Measurements from ENCODE around the gene GALNT8. TPM values are rescaled to one million over a fixed set of nuclear protein-coding genes. Genes with fewer than 3 reads are reported as not detected.
"Not testable (repeated sequence)": the region's sequence is repeated elsewhere in the genome, so short reads cannot be mapped to it uniquely, and the experiment has no call there.

The GALNT8 gene
- total and polyA plus RNA-seq, 2 experiments from 2014 or later, result 3.8 to 7.7 TPM

DNA sequence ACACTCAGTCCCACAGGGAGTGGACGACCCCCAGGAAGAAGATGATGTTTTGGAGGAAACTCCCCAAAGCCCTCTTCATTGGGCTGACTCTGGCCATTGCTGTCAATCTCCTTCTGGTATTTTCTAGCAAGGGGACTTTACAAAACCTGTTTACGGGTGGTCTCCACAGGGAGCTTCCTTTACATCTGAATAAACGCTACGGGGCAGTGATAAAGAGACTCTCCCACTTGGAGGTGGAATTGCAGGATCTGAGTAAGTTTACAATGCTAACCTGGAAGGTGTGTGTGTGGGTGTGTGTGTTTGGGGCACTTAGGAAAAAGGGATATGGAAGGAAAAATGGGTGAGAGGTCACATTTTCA is 416 bp downstream of the GALNT8 start (continued):
- TF ChIP-seq, protein P1, sequence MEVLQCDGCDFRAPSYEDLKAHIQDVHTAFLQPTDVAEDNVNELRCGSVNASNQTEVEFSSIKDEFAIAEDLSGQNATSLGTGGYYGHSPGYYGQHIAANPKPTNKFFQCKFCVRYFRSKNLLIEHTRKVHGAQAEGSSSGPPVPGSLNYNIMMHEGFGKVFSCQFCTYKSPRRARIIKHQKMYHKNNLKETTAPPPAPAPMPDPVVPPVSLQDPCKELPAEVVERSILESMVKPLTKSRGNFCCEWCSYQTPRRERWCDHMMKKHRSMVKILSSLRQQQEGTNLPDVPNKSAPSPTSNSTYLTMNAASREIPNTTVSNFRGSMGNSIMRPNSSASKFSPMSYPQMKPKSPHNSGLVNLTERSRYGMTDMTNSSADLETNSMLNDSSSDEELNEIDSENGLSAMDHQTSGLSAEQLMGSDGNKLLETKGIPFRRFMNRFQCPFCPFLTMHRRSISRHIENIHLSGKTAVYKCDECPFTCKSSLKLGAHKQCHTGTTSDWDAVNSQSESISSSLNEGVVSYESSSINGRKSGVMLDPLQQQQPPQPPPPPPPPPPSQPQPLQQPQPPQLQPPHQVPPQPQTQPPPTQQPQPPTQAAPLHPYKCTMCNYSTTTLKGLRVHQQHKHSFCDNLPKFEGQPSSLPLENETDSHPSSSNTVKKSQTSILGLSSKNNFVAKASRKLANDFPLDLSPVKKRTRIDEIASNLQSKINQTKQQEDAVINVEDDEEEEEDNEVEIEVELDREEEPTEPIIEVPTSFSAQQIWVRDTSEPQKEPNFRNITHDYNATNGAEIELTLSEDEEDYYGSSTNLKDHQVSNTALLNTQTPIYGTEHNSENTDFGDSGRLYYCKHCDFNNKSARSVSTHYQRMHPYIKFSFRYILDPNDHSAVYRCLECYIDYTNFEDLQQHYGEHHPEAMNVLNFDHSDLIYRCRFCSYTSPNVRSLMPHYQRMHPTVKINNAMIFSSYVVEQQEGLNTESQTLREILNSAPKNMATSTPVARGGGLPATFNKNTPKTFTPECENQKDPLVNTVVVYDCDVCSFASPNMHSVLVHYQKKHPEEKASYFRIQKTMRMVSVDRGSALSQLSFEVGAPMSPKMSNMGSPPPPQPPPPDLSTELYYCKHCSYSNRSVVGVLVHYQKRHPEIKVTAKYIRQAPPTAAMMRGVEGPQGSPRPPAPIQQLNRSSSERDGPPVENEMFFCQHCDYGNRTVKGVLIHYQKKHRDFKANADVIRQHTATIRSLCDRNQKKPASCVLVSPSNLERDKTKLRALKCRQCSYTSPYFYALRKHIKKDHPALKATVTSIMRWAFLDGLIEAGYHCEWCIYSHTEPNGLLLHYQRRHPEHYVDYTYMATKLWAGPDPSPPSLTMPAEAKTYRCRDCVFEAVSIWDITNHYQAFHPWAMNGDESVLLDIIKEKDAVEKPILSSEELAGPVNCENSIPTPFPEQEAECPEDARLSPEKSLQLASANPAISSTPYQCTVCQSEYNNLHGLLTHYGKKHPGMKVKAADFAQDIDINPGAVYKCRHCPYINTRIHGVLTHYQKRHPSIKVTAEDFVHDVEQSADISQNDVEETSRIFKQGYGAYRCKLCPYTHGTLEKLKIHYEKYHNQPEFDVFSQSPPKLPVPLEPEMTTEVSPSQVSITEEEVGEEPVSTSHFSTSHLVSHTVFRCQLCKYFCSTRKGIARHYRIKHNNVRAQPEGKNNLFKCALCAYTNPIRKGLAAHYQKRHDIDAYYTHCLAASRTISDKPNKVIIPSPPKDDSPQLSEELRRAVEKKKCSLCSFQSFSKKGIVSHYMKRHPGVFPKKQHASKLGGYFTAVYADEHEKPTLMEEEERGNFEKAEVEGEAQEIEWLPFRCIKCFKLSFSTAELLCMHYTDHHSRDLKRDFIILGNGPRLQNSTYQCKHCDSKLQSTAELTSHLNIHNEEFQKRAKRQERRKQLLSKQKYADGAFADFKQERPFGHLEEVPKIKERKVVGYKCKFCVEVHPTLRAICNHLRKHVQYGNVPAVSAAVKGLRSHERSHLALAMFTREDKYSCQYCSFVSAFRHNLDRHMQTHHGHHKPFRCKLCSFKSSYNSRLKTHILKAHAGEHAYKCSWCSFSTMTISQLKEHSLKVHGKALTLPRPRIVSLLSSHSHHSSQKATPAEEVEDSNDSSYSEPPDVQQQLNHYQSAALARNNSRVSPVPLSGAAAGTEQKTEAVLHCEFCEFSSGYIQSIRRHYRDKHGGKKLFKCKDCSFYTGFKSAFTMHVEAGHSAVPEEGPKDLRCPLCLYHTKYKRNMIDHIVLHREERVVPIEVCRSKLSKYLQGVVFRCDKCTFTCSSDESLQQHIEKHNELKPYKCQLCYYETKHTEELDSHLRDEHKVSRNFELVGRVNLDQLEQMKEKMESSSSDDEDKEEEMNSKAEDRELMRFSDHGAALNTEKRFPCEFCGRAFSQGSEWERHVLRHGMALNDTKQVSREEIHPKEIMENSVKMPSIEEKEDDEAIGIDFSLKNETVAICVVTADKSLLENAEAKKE (CRISPR knock-in tag; IDR thresholded peaks at IDR 0.05), result peak; percentile 63; the same call in 1 of the 2 replicates
- TF ChIP-seq, protein P2, sequence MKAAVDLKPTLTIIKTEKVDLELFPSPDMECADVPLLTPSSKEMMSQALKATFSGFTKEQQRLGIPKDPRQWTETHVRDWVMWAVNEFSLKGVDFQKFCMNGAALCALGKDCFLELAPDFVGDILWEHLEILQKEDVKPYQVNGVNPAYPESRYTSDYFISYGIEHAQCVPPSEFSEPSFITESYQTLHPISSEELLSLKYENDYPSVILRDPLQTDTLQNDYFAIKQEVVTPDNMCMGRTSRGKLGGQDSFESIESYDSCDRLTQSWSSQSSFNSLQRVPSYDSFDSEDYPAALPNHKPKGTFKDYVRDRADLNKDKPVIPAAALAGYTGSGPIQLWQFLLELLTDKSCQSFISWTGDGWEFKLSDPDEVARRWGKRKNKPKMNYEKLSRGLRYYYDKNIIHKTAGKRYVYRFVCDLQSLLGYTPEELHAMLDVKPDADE (IDR thresholded peaks at IDR 0.05), result no peak
- TF ChIP-seq ZNF114 (CRISPR knock-in tag; IDR thresholded peaks at IDR 0.05) (no peak; the same call in 1 of the 2 replicates), ZNF331 (CRISPR knock-in tag; IDR thresholded peaks at IDR 0.05; ENCODE audit: low read depth) (no peak), CREB1 (CRISPR knock-in tag; IDR thresholded peaks at IDR 0.05; ENCODE audit: low read depth) (peak; percentile 40; the same call in 1 of the 2 replicates), STAT1 (IDR thresholded peaks at IDR 0.05; ENCODE audit: unreplicated experiment) (no peak), EZH2 (IDR thresholded peaks at IDR 0.05; ENCODE audit: low read depth, unreplicated experiment) (no peak)

DNA sequence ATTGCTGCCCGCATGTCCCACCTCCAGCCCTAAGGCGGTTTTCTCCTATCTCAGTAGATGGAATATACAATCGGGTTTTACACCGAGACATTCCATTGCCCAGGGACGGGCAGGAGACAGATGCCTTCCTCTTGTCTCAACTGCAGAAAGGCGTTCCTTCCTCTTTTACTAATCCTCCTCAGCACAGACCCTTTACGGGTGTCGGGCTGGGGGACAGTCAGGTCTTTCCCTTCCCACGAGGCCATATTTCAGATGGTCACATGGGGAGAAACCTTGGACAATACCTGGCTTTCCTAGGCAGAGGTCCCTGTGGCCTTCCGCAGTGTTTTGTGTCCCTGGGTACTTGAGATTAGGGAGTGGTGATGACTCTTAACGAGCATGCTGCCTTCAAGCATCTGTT is 1.4 kb downstream of the GALNT8 start:
- H3K4me3 Mint-ChIP-seq, result not testable (repeated sequence)

More for the DNA sequence above, 1.4 kb downstream of the GALNT8 start:
- H3K9me3 Mint-ChIP-seq; H3K4me3 ChIP-seq; H3K27ac Mint-ChIP-seq; H3K36me3 ChIP-seq (ENCODE audit: insufficient read depth); H3K27me3 ChIP-seq (ENCODE audit: insufficient read depth); H3K79me2 ChIP-seq (replicated peaks; ENCODE audit: insufficient read depth); H2AFZ ChIP-seq; H3K9me2 ChIP-seq (ENCODE audit: insufficient read depth); H4K20me1 ChIP-seq (replicated peaks; ENCODE audit: insufficient read depth); DNase-seq (ENCODE audit: low spot score); H3F3A ChIP-seq (replicated peaks; ENCODE audit: low read depth): not testable (repeated sequence)
- peaks cover 12% of the 10 kb centered on the region for H3K36me3 Mint-ChIP-seq (ENCODE audit: low read depth)
- H3K4me2 ChIP-seq, result peak overlapping the region; percentile 16; the same call in 1 of the 2 replicates
- TF ChIP-seq, protein P1 (CRISPR knock-in tag; IDR thresholded peaks at IDR 0.05), result peak; percentile 2; the same call in 1 of the 2 replicates
- peaks cover 47% of the 10 kb centered on the region for H3K4me1 Mint-ChIP-seq
- H3K27me3 Mint-ChIP-seq (ENCODE audit: insufficient read depth, low read depth, poor library complexity), result peaks cover 18% of the 10 kb centered on the region
- peak; percentile 4; the same call in 2 of the 3 replicates for ATAC-seq
- H3K27ac ChIP-seq (ENCODE audit: low read depth), result peak overlapping the region; percentile 98
- peaks cover 33% of the 10 kb centered on the region for H3K4me1 ChIP-seq (ENCODE audit: insufficient read depth)
